Measurements from ENCODE around the gene FAM131B.
A peak's percentile ranks its signal among the peaks of the same experiment; 100 is the strongest.

The FAM131B gene

DNA sequence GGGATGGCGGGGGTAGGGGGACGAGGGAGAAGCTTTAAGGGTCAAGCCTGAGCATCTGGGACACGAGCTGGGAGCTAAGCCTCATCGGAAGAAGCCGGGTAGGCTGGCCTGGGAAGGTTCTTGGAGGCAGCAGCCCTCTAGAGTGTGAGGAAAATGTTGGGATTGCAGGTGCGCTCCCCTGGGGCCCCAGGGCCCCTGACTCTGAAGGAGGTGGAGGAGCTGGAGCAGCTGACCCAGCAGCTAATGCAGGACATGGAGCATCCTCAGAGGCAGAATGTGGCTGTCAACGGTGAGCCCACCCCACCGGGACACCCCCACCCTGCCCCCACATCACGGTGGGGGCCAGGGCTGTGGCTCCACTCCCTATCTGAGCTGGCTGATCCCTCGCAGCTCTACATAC is 25.5 kb upstream of the FAM131B start:
- TF ChIP-seq, protein P1, sequence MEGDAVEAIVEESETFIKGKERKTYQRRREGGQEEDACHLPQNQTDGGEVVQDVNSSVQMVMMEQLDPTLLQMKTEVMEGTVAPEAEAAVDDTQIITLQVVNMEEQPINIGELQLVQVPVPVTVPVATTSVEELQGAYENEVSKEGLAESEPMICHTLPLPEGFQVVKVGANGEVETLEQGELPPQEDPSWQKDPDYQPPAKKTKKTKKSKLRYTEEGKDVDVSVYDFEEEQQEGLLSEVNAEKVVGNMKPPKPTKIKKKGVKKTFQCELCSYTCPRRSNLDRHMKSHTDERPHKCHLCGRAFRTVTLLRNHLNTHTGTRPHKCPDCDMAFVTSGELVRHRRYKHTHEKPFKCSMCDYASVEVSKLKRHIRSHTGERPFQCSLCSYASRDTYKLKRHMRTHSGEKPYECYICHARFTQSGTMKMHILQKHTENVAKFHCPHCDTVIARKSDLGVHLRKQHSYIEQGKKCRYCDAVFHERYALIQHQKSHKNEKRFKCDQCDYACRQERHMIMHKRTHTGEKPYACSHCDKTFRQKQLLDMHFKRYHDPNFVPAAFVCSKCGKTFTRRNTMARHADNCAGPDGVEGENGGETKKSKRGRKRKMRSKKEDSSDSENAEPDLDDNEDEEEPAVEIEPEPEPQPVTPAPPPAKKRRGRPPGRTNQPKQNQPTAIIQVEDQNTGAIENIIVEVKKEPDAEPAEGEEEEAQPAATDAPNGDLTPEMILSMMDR (IDR thresholded peaks at IDR 0.05; ENCODE audit: low read depth, low read length) = no peak
- TF ChIP-seq POLR2A (IDR thresholded peaks at IDR 0.05; ENCODE audit: extremely low read depth, insufficient read length) (no peak), MYC (IDR thresholded peaks at IDR 0.05; ENCODE audit: low read depth, low read length) (no peak), MAX (IDR thresholded peaks at IDR 0.05; ENCODE audit: low read depth, low read length) (no peak)
- DNase-seq (ENCODE audit: low read depth) = no peak
- H3K4me3 ChIP-seq (ENCODE audit: low read depth, low read length) = no peak overlapping the region

GRCh38 chr7:143387156-143387975 is 24.9 kb upstream of the FAM131B start:
- no peak for TF ChIP-seq MAX (IDR thresholded peaks at IDR 0.05; ENCODE audit: low read depth, low read length)
- TF ChIP-seq MYC (IDR thresholded peaks at IDR 0.05; ENCODE audit: low read depth, low read length) = no peak
- TF ChIP-seq, protein P1 (IDR thresholded peaks at IDR 0.05; ENCODE audit: low read depth, low read length) = no peak
- TF ChIP-seq POLR2A (IDR thresholded peaks at IDR 0.05; ENCODE audit: extremely low read depth, insufficient read length) = no peak
- no peak for DNase-seq (ENCODE audit: low read depth)
- no peak overlapping the region for H3K4me3 ChIP-seq (ENCODE audit: low read depth, low read length)

DNA sequence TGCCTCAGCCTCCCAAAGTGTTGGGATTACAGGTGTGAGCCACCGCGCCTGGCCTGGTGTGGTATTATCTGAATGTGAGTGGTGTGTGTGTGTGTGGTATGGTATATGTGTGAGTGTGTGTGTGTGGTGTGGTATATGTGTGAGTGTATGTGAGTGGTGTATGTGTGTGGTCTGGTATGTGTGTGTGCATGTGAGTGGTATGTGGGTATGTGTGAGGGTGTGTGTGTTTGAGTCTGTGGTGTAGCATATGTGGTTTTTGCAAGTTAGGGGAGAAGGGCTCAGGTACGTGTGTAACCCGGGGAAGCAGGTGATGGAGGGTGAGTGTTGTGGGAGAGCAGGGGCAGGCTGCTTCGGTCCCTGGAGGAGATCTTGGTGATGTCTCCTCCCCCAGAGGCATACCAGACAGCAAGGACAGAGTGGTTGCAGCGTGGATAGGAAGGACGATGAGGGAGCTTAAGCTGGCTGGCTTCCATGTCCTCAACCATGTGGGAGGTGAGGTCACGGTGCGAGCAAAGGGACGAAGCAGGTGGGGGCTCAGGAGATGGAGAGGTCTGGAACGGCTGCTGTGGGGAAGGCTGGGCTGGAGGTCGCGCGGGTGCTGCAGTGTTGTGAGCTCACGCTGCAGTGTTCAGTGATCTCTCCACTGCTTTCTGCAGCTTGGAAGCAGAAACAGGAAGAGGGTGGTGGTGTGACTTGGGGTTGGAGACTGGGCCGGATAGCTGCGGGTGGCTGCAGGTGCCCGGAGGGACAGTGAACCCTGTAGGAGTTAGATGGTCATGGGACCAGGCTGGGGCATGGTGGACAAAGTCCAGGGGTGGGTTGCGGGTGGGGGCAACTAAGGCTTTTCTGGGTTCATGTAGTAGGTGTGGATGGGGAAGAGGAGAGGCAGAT is 23.6 kb upstream of the FAM131B start:
- peak; percentile 81 for DNase-seq (ENCODE audit: low read depth)
- TF ChIP-seq, protein P1 (IDR thresholded peaks at IDR 0.05; ENCODE audit: low read depth, low read length) = no peak
- no peak for TF ChIP-seq MYC (IDR thresholded peaks at IDR 0.05; ENCODE audit: low read depth, low read length)
- TF ChIP-seq POLR2A (IDR thresholded peaks at IDR 0.05; ENCODE audit: extremely low read depth, insufficient read length) = no peak
- no peak for TF ChIP-seq MAX (IDR thresholded peaks at IDR 0.05; ENCODE audit: low read depth, low read length)
- peak overlapping the region; percentile 92 for H3K4me3 ChIP-seq (ENCODE audit: low read depth, low read length)

DNA sequence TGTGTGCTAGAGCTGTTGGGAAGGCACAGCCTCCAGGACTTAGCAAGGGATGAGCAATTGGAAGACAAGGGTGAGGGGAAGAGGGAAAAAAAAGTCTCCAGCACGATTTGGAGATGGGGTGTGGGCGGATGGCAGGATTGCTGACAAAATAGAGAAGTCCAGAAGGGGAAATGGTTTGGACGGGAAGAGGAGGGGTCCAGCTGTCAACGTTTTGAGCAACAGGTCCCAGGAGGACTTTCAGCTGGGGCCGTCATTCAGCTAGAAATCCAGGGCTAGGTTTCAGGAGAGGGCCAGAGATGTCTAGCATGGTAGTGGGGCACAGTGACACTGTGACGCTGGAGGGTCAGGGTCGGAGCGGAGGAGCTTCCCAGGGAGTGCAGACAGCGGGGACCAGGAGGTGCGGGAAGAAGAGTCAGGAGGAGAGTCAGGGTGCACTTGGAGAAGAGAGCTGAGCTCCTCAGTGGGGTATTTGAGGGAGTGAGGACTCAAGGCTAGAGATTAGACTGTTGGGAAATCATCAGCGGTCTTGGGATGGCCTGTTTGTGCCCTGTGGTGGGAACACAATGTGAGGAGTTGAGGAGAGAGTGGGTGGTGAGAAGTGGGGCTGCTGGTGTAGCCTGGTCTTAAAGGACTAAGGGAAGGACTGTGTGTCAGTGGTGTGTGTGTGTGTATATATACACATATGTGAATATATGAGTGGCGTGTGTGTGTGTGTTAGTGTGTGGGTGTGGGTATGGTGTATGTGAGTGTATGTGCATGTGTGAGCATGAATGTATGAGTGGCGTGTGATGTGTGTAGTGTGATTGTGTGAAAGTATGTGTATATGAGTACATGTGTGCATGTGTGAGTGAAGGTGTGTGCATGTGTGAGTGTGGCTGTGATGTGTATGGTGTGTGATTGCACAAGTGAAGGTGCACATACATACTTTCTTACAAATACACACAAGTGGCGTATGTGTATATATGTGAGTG is 22.4 kb upstream of the FAM131B start:
- H3K4me3 ChIP-seq (ENCODE audit: low read depth, low read length) = peak overlapping the region; percentile 92
- TF ChIP-seq MAX (IDR thresholded peaks at IDR 0.05; ENCODE audit: low read depth, low read length) = peak; percentile 13
- TF ChIP-seq, protein P1 (IDR thresholded peaks at IDR 0.05; ENCODE audit: low read depth, low read length) = no peak
- peak; percentile 94 for DNase-seq (ENCODE audit: low read depth)

- H3K4me3 ChIP-seq (ENCODE audit: low read depth, low read length) = peak overlapping the region; percentile 92
- DNase-seq (ENCODE audit: low read depth) = no peak
- no peak; the same call in 1 of the 2 replicates for TF ChIP-seq MAX (IDR thresholded peaks at IDR 0.05; ENCODE audit: low read depth, low read length)
- TF ChIP-seq, protein P1 (IDR thresholded peaks at IDR 0.05; ENCODE audit: low read depth, low read length) = no peak
These were observed 21.6 kb upstream of the FAM131B start for GRCh38 chr7:143384148-143384547.
